GM19455 (cell line): ENCODE data around the gene PAFAH1B1.
"Not testable (repeated sequence)": the region's sequence is repeated elsewhere in the genome, so short reads cannot be mapped to it uniquely, and the experiment has no call there.

Experiments
- ATAC-seq: cut with Tn5 transposase; IDR thresholded peaks from one replicate; pipeline ENCODE4 v1.9.1; 2021; ENCODE audit not compliant: unreplicated experiment

The PAFAH1B1 gene

DNA sequence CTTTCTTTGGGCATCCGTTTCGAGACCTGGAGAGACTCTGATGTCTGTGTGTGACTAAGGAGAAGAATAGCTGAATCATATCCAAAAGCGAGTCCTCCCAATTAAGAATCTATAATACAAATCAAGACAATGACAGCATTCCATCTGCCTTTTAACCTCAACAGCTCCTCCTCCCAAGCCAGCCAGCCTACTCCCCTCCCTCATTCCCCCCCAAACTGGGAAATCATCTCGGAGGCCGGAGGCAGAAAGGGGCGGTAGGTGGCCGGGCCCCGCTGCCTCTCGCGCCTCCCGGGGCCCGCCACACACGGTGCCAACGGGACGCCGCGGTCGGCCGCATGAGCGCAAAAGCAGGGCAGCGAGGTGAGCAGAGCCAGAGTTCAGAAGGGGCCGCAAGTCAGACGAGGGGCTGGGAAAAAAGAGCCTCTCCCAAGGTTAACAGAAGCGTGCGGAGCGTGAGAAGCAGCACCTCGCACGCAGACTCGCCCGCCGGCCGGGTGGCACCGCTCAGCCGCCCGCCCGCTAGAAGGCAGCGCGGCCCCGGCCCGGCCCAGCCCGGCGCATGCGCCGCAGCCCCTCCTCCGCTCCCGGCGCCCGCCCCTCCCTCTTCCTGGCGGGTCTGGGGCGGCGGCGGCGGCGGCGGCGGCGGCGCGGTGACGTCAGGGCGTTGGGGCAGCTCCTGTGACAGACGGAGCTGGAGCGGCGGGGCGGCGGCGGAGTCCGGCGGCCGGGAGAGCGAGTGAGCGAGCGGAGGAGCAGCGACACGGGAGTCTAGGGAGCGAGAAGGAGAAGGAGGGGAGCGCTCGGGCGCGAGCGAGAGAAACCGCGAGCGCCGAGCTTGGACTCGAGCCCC, at the start of gene PAFAH1B1:
Gene PAFAH1B1 (plus strand): TSS at position 684 of the 850 bp plus-strand sequence. CDS start 44,635 bp downstream, outside the sequence.
- peak; percentile 75 for ATAC-seq

DNA sequence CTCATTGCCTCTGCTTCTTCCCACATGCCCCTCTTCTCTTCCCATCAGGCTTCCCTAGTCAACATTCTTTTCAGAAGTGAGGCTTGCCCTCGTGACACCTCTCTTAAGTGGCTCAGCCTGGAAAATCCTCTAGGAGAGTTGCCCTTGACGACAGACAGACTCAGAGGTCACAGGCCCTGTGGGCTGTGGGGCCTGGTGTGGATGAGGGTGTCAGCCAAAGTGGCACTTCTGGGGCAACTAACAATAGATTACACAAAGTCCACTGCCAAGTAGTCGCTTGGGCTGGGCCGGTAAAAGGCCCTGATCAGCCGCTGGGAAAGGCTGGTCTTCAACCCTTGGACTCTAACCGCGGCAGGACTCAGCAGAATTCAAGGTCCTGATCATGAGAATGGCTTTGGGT, 48.1 kb upstream of the PAFAH1B1 start:
- ATAC-seq, result no peak

DNA sequence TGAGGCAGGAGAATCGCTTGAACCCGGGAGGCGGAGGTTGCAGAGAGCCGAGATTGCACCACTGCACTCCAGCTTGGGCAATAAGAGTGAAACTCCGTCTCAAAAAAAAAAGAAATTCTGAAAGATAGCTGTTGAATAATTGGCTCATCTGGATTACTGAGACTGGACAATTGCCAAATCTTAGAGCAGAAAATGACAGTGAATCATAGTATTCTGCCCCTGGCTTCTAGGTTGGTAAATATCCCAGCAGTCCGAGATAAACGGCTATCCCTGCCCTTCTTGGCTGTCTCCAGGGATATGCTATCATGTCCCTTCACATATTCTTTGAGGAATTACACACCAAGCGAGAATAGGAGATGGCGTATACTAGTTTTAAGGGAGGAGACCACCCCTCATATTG, 46.3 kb upstream of the PAFAH1B1 start:
- no peak for ATAC-seq

DNA sequence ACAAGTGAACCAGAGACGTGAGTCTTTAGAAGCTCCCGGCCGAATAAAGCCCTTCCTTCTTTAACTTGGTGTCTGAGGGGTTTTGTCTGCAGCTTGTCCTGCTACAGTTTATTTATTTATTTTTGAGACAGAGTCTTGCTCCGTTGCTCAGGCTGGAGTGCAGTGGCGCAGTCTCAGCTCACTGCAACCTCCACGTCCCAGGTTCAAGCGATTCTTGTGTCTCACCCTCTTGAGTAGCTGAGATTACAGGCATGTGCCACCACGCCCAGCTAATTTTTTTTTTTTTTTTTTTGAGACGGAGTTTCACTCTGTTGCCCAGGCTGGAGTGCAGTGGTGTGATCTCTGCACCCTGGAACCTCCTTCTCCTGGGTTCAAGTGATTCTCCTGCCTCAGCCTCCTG, 45.4 kb upstream of the PAFAH1B1 start:
- ATAC-seq, result not testable (repeated sequence)

DNA sequence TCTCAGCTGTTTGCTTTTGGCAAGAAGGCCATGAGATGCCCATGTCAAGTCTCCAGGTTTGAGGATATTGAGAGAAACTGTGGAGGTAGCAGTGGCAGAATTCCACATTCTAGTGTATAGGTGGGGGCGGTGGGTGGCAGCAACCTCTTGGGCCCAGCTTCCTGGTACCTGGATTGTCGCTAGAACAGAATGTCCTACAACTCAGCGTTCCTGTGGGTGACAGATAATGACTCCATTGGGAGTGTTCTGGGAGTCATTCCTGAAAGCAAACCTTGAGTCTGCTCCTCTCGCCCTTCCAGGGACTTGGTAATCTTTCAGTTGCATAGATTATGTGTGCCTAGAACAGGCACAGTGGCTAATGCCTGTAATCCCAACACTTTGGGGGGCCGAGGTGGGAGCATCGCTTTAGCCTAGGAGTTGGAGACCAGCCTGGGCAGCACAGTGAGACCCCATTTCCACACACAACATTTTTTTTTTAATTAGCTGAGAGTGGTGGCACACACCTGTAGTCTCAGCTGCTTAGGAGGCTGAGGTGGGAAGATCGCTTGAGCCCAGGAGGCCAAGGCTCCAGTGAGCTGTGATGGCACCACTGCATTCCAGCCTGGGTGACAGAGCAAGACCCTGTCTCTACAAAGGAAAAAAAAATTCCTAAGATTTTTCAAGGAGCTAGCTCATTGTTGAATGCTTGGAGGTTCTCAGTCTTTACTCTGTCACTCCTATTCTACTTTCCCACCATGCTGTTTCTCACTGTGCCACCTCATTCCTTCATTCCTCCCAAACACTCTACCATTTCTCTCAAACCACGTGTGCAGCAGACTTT, 43.9 kb upstream of the PAFAH1B1 start:
- no peak for ATAC-seq

DNA sequence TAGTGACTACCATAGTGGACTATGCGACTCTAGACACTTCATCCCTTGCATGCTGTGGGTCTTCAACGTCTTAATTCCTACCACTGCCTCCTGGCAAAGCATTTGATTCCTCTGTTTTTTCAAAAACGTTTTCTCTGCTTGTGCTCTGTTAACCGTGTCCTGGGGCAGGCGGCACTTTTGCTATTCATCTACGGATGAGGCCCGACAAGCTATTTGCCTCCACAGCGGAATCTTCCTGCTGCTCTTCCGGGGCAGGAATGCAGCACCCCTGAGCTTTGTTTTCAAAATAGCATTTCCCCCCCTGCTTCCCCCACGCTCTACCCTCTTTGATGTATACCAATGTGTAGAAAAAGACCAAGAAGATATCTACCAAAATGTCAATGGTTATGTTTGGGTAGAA, 42.0 kb upstream of the PAFAH1B1 start:
- ATAC-seq, result no peak

DNA sequence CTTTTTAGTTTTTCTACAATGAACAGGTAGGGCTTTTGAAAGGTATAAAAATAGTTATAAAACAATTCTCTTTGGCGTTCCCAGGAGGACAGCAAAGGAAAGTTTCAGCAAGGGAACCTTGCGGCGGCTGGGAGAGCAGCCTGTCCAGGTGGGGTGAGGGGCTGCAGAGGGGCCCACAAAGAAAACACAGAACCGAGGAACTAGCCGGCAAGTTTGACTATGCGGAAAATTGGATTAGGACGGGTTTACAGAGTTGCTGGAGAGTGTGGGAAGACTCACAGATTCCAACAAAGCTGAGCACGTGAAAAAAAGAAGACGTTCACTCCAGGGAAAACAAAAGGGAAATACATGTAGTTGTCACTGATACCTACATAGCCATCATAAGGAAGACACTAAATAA, 41.5 kb upstream of the PAFAH1B1 start:
- ATAC-seq, result no peak

DNA sequence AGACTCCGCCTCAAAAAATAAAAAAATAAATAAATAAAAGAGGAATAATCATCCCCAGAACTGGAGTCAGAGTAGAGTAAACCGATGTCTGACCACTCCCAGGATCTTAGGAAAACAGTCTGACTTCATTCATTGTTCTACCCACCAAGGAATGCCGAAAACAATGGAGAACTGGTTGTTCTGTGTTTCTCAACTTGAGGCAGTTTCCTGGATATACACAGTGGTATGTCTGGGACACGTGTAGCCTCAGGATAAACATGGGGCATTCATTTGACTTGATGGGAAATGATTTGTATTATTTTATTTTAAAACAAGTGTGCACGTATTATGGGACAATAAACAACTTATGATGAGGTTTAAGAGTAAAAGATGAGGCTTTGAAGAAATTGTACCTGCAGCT, 32.8 kb upstream of the PAFAH1B1 start:
- no peak for ATAC-seq

DNA sequence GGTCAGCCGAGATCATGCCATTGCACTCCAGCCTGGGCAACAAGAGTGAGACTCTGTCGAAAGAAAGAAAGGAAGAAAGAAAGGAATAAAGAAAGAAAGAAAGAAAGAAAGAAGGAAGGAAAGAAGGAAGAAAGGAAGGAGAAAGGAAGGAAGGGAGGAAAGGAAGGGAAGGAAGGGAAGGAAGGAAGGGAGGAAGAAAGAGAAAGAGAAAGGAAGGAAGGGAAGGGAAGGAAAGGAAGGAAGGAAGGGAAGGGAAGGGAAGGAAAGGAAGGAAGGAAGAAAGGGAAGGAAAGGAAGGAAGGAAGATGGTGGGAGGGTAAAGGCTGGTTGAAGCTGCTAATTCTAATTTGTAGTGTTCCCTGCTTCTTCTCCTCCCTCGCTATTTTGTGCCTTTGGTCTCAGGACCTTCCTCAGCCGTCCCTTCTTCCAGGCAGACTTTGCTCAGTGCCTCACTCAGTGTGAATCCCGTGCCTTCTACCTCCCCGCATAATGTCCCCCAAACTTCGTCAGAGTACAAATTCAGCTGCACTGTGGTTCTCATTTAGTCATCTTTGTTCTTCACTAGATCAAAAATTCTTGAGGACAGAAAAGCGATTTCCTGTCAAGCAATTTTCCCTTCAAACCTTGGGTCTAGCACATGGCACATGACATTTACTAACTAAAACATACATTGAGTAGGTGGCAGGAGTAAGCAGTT, 31.1 kb upstream of the PAFAH1B1 start:
- no peak for ATAC-seq

DNA sequence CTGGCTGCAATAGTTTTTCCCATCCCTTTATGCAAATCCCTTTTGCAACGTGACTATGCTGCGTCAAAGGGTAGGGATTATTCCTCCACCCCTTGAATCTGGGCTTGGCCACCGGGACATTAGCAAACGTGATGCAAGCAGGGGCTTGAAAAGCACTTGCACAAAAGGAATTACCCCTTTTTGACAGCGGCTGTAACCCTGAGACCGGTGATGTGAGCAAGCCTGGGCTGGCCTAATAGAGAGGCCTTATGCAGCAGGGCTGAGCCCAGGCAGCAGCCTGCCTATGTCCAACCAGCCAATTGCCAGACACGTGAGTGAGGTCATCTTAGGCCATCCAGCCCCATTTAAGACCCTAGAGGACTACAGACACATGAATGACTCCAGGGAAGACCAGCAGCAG, 30.4 kb upstream of the PAFAH1B1 start:
- ATAC-seq, result no peak

DNA sequence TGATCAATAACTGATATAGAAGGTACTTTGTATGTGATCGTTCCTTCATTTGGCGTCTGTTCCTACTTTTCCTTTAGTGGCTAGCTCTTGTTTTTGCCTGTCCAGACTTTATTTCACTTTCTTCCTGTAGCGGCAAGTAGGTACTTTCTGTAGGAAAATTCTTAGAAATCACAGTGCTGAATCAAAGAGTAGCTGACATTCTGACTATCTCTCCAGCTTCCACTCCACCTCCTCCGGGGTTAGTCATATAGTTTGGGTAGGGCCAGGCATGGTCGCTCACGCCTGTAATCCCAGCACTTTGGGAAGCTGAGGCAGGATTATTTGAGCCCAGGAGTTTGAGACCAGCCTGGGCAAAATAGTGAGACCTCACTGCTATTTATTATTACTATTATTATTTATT, 29.9 kb upstream of the PAFAH1B1 start:
- ATAC-seq, result no peak

DNA sequence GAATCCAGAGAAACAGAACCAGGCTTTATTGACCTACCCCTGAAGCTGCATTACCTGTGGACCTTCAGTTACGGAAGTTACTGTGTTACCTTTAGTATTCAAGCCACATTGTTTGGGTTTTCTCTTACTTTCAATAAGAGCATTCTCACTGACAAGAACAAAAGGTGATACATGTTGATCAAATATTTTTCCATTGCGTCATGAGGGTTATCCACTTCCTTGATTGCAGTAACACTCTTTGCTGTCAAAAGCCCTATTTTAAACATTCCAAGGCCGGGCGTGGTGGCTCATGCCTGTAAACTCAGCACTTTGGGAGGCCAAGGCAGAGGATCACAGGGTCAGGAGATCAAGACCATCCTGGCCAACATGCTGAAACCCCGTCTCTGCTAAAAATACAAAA, 28.6 kb upstream of the PAFAH1B1 start:
- no peak for ATAC-seq

DNA sequence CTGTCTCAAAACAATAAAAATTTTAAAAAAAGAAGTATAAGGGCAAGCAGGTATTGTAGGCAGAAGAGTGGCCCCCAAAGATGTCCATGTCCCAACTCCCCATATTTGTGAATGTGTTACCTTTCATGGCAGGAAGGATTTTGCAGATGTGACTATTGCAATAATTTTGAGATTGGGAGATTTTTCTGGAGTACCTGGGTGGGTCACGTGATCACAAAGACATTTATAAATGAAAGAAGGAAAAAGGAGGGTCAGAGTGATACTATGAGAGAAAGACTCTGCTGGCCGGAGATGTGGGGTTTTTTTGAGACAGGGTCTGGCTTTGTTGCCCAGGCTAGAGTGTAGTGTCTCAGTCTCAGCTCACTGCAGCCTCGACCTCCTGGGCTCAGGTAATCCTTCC, 27.4 kb upstream of the PAFAH1B1 start:
- ATAC-seq, result no peak

DNA sequence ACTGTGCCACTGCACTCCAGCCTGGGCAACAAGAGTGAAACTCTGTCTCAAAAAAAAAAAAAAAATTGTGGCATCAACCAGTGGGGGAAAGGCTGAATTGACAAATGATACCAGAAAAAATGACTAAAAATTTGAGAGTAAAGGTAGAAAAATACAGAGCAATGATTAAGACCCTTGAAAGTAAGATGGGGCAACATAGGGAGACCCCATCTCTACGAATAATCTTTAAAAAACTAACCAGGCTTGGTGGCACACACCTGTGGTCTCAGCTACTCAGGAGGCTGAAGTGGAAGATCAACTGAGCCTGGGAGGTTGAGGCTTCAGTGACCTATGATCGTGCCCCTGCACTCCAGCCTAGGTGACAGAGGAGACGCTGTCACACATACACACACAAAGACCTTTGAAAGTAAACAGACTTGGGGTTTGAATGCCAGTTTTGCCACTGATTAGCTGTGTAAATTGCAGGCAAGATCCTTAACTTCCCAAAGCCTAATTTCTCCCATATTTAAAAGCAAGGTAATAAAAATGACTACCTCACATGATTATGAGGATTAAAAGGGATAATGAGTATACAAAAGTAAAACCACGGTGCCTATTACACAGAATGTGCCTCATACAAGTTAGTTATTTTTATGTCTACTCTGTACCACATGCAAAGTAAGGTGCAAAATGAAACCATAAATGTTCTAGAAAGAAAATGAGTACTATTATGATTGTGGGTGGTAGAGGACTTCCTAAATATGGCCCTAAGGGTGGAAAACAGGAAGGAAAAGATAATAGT, 21.7 kb upstream of the PAFAH1B1 start:
- ATAC-seq, result peak; percentile 86

DNA sequence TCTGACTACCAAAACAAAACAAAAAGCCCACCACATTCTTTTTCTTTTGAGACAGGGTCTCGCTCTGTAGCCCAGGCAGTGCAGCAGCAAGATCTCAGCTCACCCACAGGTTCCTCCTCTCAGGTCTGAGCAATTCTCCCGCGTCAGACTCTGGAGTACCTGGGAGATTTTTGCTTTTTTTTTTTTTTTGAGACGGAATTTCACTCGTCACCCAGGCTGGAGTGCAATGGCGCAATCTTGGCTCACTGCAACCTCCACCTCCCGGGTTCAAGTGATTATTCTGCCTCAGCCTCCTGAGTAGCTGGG, 21.2 kb upstream of the PAFAH1B1 start:
- not testable (repeated sequence) for ATAC-seq

DNA sequence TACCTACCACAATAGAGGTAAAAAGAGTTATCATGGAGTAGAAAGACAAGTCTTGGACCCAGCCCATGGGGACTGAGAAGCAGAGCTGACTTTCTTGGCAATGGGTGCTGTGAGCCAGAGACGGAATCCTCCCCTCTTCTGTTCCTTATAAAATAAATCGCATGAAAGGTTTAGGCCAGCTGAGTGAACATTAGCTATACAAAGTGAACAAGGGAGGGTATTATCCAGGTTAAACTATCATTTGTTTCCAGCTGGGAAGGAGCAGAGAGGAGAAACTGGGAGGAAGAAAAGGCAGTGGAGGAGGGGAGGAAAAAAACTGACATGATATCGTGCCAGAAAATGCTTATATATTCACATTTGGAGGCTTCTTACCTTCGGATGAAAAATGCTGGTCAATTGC, 13.3 kb upstream of the PAFAH1B1 start:
- ATAC-seq, result no peak

DNA sequence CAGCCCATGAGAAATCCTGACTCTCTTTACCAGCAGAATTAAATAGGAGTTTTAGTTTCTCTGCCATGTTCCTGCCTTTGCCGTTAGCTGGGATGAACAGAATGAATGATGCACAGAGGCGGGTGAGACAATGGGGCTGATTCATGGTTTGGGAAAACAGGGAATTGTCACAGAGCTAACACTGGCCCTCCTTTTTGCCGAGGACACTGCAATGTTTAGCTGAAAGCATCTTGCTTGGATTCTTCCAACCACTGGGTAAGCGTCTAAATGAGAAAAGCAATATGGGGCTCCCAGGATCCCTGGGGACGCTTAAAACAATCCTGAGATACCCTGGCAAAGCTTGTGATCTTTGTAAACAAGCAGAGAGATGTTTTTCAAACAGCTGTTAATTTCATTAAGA, 12.8 kb upstream of the PAFAH1B1 start:
- ATAC-seq, result no peak

DNA sequence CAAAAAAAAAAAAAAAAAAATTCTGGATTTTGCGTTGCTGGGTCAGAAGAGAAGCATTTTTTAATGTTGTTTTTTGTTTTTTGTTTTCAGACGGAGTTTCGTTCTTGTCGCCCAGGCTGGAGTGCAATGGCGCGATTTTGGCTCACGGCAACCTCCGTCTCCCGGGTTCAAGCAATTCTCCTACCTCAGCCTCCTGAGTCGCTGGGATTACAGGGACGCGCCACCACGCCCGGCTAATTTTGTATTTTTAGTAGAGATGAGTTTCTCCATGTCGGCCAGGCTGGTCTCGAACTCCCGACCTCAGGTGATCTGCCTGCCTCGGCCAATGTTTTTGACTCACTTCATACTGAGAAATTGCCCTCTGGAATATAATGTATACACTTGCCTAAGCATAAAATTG, 11.0 kb upstream of the PAFAH1B1 start:
- no peak for ATAC-seq

DNA sequence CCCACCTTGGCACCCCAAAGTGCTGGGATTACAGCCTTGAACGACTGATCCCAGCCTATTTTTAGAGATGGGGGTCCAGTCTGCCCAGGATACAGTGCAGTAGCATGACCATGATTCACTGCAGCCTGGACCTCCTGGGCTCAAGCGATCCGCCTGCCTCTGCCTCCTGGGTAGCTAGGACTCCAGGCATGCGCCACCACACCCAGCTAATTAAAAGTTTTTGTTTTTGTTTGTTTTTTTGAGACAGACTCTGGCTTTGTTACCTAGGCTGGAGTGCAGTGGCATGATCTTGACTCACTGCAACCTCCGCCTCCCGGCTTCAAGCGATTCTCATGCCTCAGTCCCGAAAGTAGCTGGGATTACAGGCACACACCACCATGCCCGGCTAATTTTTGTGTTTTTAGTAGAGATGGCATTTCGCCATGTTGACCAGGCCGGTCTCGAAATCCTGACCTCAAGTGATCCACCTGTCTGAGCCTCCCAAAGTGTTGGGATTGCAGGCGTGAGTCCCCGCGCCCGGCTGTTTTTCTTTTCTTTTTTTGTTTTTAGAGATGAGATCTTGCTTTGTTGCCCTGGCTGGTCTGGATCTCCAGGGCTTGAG, 2.3 kb upstream of the PAFAH1B1 start:
- no peak for ATAC-seq
